GM12801 (cell line): ENCODE measurements around the gene EEPD1.

Experiments
- CTCF ChIP-seq: IDR thresholded peaks from one replicate; pipeline ENCODE4 v1.5.1; 2011; ENCODE audit warnings: control low read depth; ENCODE audit not compliant: insufficient read length; ENCODE audit errors: extremely low read depth

EEPD1 gene

DNA sequence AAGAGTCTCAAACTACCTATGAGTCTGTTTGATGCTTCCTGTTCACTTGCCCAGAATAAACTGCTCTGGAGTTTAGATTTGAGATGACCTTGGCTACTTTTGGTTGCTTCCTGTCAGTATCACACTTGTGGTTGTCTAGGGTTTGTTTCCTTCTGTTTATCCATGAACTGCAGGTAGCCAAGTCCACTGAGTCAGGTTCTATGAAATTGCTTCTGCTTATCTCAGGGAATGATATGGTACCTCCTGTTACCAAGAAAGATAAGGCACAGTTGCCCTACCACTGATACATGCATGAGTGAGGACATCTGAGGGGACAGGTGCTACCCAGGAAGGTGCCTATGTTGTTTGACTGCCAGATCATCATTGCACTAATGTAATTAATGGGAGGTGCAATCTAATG lies 15.8 kb upstream of the EEPD1 start:
- TF ChIP-seq CTCF: no peak

DNA sequence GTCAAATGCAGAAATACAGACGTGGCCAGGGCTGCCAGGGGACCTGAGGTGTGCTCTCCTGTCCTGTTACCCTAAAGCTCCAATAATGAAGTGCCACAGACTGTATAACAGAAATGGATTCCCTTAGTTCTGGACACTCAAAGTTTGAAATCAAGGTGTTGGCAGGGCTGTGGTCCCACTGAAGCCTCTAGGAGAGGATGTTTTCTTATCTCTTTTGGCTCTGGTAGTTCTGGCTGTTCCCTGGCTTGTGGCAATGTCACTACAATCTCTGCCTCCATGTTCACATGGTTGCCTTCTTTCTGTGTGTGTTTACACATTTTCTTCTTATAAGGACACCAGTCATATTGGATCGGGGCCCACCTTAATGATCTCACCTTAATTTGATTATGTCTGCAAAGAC lies 15.3 kb upstream of the EEPD1 start:
- TF ChIP-seq CTCF: no peak

GRCh38 chr7:36138209-36138608 lies 14.8 kb upstream of the EEPD1 start:
- no peak for TF ChIP-seq CTCF

DNA sequence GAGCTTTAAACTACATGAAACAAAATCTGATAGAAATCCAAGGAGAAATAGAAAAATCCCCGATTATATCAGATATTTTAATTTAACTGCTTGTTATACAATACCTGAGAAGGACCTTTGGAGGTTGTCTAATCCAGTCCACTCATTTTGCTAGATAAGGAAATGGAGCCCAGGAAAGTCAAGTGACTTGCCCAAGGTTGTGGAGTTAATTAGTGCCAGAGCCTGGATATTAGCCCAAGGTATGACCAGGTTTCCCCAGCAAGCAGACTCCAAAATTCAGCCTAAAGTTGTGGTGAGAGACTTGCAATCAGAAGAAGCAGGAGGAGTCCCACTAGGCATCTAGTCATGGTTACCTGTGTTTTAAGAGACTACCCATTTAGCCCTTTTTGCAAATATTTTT lies 11.7 kb upstream of the EEPD1 start:
- TF ChIP-seq CTCF: no peak

DNA sequence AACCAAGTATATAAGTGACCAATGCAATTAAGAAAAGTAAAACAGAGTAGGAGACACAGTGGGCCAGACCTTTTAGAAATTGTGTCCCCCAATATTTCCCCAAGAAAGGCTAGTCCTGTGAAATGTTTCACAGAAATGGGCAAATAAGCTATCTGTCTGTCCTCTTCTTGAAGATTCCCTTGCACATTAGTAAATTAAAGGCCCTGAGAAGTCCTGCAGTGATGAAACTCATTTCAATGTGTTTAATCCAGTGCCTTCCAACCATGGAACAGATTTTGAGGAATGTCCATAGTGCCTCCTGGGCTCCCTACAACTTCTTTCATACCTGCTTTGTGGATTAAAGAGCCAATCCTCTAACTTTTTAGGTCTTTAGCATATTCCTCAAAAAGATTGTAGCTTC lies 11.2 kb upstream of the EEPD1 start:
- no peak for TF ChIP-seq CTCF

DNA sequence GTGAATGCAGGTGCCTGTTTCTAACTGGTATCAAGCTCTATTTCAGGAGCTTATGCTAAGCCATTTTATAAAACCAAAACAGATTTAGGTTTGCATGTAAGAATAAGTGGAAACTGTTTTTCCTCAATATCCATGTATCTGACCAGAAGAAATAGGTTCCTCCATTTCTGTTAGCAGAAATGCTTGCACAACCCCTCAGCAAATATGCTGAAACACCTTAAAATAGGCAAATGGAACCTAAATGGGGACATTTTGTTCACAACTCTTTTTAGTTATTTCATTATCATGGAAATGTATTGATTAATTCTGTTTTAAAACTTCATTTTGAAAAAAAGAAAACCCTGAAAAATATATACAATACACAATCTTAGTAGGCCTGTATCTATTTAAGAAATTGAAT lies 8.9 kb upstream of the EEPD1 start:
- TF ChIP-seq CTCF: no peak

DNA sequence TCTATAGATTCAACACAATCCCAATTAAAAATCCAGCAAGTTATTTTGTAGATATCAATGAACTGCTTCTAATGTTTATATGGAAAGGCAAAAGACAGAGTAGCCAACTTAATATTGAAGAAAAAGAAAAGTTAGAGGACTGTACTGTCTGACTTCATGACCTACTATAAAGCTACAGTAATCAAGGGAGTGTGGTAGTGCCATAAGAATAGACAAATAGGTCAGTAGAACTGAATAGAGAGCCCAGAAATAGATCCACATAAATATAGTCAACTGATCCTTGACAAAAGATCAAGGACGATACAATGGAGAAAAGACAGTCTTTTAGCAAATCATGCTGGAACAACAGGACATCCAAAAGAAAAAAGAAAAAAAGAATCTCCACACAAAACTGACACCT lies 7.4 kb upstream of the EEPD1 start:
- no peak for TF ChIP-seq CTCF

DNA sequence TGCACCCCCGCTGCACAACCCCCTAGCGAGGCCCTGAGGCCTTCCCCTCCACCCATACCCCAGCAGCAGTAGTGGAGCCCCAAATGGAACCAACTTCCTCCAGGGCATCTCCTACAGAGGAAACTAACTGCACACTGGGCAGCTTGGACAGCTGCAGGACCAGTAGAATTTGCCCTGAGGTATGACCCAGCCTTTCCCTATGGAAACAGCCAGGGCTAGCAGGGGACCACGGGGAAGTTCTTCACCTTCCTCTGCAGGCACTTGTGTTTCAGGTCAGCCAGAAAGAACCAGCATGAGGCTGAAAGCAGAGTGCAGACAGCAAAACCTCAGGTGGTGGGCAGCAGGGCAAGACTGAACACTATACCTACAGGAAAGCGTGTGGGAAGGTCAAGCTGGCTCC lies 5.7 kb upstream of the EEPD1 start:
- no peak for TF ChIP-seq CTCF
